HG03571 (cell line): ENCODE results near the gene CLEC2A.
"Not testable (repeated sequence)": the region's sequence is repeated elsewhere in the genome, so short reads cannot be mapped to it uniquely, and the experiment has no call there.

Experiments
- ATAC-seq: cut with Tn5 transposase; IDR thresholded peaks from one replicate; pipeline ENCODE4 v1.9.1; 2021; ENCODE audit not compliant: unreplicated experiment

The CLEC2A gene

GRCh38 chr12:9883175-9883574, 49.0 kb downstream of the CLEC2A start:
- no peak for ATAC-seq

GRCh38 chr12:9881988-9882387, 50.2 kb downstream of the CLEC2A start:
- ATAC-seq = no peak

GRCh38 chr12:9881246-9881645, 50.9 kb downstream of the CLEC2A start, which contains the start of gene KLRF2:
KLRF2 (plus strand) TSS chr12:9881489; CDS start chr12:9881596, 107 bp downstream.
- ATAC-seq = no peak

DNA sequence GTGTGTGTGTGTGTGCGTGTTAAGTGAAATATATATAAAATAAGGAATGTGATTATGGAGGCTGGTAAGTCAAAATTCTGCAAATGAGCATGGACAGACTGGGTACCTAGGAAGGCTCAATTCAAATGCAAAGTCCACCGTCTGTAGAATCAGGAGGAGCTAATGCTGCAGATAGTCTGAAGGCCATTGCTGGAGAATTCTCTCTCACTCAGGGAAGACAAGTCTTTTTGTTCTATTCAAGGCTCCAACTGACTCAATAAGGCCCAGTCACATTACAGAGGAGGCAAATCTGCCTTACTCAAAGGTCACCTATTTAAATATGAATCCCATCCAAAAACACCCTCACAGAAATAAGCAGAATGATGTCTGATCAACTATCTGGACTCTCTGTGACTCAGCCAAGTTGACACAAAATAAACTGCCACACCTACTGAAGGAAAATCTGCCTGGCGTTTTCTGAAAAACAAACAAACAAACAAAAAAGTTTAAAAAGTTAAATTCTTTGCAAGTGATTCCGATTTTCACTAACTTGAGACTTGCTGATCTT, 51.6 kb downstream of the CLEC2A start:
- ATAC-seq = no peak

DNA sequence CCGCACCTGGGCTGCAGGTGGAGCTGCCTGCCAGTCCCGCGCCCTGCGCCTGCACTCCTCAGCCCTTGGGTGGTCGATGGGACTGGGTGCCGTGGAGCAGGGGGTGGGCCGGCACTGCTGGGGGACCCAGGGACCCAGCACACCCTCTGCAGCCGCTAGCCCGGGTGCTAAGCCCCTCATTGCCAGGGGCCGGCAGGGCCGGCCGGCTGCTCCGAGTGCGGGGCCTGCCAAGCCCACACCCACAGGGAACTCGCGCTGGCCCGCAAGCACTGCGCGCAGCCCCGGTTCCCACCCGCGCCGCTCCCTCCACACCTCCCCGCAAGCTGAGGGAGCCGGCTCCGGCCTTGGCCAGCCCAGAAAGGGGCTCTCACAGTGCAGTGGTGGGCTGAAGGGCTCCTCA, 56.0 kb downstream of the CLEC2A start:
- ATAC-seq = not testable (repeated sequence)

DNA sequence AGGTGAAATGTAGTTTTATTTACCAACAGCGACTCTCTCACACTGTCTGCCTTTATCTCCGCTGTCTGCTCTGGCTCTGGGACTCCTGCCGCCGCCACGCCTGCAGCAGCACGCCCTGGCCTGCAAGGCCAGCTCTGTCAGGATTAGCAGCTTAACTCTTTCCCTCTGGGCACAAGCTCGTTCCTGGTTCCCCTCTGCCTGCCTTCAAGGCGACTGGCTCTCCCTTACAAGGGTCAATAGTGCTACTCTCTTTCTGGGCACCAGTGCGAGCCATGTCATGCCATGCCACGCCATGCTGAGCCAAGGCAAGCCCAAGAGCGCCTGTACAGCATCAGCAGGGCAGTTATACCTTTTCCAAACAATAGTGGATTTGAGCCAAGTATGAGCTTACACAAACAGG, 59.4 kb downstream of the CLEC2A start:
- no peak for ATAC-seq

DNA sequence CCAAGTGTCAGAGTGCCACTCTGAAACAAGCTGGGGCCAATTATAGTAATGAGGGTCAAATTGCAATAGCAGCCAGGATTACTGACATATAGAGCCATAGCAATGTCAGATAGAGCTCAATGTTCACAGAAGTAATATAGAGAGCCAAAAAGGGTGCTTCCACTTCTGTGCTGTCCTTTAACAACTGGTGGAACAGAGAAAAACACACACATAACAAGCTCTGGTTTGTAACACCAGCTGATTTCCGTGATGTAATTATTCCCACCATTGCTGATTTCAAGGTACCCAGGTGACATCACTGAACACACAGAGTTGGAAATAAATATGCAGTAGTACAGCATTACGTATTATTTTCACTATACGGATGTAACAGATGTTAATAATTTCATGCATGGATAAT, 60.0 kb downstream of the CLEC2A start:
- no peak for ATAC-seq

DNA sequence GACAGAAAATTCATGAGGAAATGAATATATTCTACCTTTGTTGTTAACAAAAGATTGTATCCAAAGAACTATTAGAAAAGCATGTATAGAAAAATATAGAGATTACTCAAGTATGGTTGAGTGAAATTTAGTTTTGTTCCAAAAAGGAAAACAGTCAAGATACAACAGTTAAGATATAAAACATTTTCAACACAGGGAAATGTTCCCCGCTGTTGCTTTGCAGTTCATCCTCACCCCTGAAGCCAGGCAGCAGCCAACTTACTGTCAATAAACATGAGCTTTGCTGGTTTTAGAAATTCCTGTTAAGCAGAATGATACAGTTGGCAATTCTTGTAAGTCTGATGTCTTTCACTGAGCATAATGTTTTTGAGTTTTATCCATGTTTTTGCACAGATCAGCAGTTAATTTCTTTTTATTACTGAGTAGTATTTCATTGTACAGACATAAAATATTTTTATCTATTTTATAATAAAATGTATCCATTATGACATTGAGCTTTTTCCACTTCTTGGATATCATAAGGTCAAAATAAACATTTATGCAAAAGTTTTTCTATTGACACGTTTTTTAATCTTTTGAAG, 61.8 kb downstream of the CLEC2A start:
- no peak for ATAC-seq

GRCh38 chr12:9869307-9870161, 62.6 kb downstream of the CLEC2A start, which contains the start of gene CLEC2B:
CLEC2B (minus strand) TSS chr12:9869354.
- peak; percentile 40 for ATAC-seq

GRCh38 chr12:9868951-9869306, 63.2 kb downstream of the CLEC2A start:
- ATAC-seq = no peak

DNA sequence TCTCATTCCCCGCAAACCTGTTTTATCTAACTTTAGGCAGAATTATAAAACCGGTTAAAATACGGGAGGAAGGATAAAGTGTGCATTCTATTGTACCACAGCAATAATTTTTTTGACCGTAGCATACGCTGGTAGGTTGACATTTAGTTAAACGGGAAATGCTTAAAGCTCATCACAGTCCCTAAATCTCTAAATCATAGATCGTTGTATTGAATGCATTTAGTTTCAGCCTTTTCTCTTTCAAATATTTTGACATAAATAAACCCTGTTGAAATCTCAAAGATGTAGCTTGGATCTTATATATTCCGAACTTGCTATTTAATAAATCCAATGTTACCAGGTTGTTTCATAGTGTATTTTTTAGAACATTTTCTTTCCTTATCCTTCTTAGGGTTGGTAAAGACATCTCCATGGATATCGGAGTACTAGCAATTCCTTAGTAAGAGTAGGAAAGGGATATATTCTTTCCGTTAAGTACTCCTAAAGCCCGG, 63.8 kb downstream of the CLEC2A start:
- no peak for ATAC-seq

DNA sequence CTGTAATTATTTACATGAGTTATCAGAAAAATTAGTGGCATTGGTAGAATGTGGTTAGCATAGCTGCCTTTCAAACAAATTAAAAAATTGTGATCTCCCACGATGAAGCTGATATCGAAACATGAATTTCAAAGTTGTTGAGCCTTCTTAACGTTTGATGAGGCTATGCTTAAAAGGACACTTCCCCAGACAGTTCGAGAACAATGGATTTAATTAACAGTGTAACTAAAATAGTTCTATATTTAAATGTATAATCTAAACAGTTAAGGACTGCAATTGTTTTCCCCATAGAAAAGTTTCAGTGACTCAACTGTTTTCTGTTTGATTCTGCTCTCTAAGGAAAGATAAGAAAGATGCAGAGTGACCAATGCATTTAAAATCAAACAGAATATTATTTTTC, 64.6 kb downstream of the CLEC2A start:
- no peak for ATAC-seq

GRCh38 chr12:9866860-9867269, 65.3 kb downstream of the CLEC2A start:
- no peak for ATAC-seq

- ATAC-seq = no peak
These were observed 67.1 kb downstream of the CLEC2A start for GRCh38 chr12:9864913-9865675.
